H54 (cell line): ENCODE measurements around the gene N4BP2L1.

Source experiments
- DNase-seq: peaks from one replicate; pipeline ENCODE4 v3.0.0; 2011; ENCODE audit warnings: low spot score, mixed read lengths; ENCODE audit not compliant: insufficient read length
- FAIRE-seq: peaks from 3 replicates; lab custom pipeline; 2011; peaks lifted over from hg19 to GRCh38; lab: Jason Lieb, UNC
- POLR2A ChIP-seq: IDR thresholded peaks from 2 replicates; pipeline ENCODE4 v1.6.1; 2011; ENCODE audit warnings: low read depth, mild to moderate bottlenecking, low read length

The N4BP2L1 gene

GRCh38 chr13:32427852-32428580, at the start of gene N4BP2L1:
Gene N4BP2L1 (minus strand): TSS chr13:32428130. CDS start chr13:32428082, 48 bp downstream.
- TF ChIP-seq POLR2A, result no peak
- FAIRE-seq (no peak), DNase-seq (peak; percentile 50)

- TF ChIP-seq POLR2A, result no peak
Observed at GRCh38 chr13:32476892-32477291, 49.0 kb upstream of the N4BP2L1 start.

DNA sequence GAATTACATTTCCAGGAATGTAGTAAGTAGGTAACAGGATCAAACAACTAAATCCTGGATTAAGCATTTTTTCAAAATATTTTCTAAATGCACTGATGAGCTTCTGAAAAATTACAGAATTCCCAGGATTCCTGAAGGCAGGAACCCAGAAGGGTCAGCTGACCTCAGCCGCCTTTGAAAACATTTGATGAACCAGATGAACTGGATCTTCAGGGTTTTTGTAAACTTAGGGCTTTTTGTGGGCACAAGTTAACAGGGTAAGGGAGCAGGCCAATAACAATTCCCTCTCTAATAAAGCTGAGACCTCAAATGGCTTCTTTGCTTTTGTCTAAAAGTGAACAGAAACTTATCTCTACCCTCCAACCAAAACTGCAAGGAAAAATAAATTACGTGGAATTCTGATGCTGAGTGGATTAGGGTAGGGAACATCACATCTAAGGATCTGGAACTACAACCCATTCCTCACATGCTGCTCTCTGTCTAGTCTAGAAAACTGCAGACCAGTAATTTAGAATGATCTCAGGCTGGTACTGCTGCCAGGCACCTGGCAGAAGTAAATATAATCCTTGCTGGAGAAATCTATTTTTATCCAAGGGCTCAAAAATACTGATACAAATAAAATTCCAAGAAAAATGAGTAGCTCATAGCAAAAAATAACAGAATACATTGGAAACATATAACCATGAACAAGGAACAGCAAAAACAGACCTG, 48.2 kb upstream of the N4BP2L1 start:
- FAIRE-seq, result no peak
- no peak for DNase-seq
- TF ChIP-seq POLR2A, result no peak

More at GRCh38 chr13:32476892-32477291, 49.0 kb upstream of the N4BP2L1 start:
- no peak for FAIRE-seq
- DNase-seq, result no peak

GRCh38 chr13:32474999-32475792, 47.3 kb upstream of the N4BP2L1 start:
- FAIRE-seq (no peak), DNase-seq (no peak)
- TF ChIP-seq POLR2A, result no peak

GRCh38 chr13:32473650-32474049, 45.7 kb upstream of the N4BP2L1 start:
- TF ChIP-seq POLR2A, result no peak
- DNase-seq (no peak), FAIRE-seq (no peak)

- DNase-seq, result no peak
- TF ChIP-seq POLR2A, result no peak
- no peak for FAIRE-seq
Observed at GRCh38 chr13:32472194-32472621, 44.3 kb upstream of the N4BP2L1 start.

- DNase-seq, result no peak
- no peak for FAIRE-seq
- TF ChIP-seq POLR2A, result no peak
Observed at GRCh38 chr13:32471187-32471922, 43.4 kb upstream of the N4BP2L1 start.

DNA sequence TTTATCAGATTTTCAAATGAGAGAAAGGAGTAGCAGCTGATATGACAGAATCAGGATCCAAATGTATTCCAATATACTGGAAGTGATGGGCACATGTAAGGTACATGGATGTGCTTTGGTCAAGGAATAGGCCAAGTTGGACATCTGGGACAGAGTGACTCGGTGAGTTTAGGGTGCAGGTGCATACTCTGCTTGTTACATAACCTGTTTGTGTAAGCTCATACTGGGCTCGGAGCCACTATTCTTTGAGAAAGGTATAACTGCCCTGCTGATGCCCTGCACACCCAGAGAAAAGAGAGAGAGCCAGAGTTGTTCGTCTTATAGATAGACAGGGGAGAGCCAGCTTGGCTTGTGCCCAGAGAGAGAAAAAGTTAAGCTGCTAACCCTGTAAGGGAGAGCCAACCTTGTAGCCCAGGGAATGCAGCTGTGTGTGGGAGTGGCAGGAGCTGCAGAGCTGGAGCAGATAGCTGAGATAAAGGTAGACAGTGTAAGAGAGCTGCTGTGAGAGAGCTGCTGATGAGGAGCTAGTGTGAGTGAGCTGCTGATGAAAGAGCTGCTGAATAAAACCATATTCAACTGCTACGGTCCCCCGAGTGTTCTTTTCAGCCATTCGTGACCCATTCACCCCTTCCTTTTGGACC, 40.7 kb upstream of the N4BP2L1 start:
- no peak for TF ChIP-seq POLR2A
- DNase-seq, result no peak
- FAIRE-seq, result no peak

DNA sequence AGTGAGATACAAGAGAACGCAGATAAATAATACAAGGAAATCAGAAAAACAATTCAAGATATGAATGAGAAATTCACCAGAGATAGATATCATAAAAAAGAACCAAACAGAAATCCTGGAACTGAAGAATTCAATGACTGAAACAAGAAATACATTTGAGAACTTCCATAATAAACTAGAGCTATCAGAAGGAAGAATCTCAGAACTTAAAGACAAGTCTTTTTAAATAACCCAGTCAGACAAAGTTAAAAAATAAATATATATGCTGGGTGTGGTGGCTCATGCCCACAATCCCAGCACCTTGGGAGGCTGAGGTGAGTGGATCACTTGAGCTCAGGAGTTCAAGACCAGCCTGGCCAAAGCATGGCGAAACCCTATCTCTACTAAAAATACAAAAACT, 28.7 kb upstream of the N4BP2L1 start:
- no peak for FAIRE-seq
- DNase-seq, result no peak
- no peak for TF ChIP-seq POLR2A

DNA sequence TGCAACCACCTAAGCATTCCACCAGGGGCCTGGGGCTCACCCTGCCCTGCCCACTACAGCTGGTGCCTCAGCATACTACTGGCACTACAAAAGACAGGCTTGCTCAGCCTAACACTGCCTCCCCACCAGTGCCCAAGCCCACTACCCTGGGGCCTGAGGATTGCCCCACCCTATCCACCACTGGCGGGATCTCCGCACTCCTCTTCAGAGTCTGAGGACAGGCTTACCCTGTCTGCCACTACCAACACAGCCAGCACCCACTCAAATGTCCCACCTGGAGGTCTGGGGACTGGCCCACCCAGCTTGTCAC, 27.6 kb upstream of the N4BP2L1 start:
- FAIRE-seq (no peak), DNase-seq (no peak)
- TF ChIP-seq POLR2A, result no peak

GRCh38 chr13:32454886-32455593, 27.1 kb upstream of the N4BP2L1 start:
- DNase-seq, result no peak
- no peak for TF ChIP-seq POLR2A
- no peak for FAIRE-seq

GRCh38 chr13:32453981-32454380, 26.1 kb upstream of the N4BP2L1 start:
- FAIRE-seq, result no peak
- DNase-seq, result no peak
- TF ChIP-seq POLR2A, result no peak

DNA sequence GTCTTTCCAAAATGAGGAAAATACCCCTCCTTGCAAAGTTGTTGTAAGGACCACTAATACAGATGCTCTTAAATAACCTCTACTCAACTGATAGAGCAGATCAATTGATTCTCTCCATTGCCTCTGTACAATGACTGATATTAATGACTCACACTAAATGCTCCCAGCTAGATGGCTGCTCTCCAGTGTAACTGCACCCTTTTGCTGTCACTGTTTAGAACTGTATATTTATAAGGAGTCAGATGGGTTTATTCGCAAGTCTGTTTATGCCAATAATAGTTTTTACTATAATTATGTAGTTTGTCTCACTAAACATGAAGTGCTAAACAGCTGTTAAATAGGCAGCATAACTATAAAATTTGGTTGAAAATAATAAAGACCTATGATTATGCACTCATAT, 21.0 kb upstream of the N4BP2L1 start:
- TF ChIP-seq POLR2A, result no peak
- no peak for FAIRE-seq
- DNase-seq, result no peak
